Mesenchymal stem cell (in vitro differentiated cells and primary cell): ENCODE measurements around the gene PIEZO1.

Experiments used
- DNase-seq: peaks from one replicate; pipeline ENCODE4 v3.0.0-alpha.2; 2013
- H2AFZ ChIP-seq: one replicate; pipeline ENCODE4 v1.6.1; 2013; ENCODE audit warnings: low read depth, mild to moderate bottlenecking, control low read depth, inconsistent platforms, low read length, moderate library complexity
- H2AK5ac ChIP-seq: 2 replicates; pipeline ENCODE4 v1.6.1; 2013; ENCODE audit warnings: low read length, moderate library complexity, mild to moderate bottlenecking, inconsistent platforms; ENCODE audit not compliant: severe bottlenecking
- H2BK120ac ChIP-seq: one replicate; pipeline ENCODE4 v1.6.1; 2013; ENCODE audit warnings: low read depth, mild to moderate bottlenecking, inconsistent platforms, low read length, moderate library complexity
- H2BK12ac ChIP-seq, 2 experiments: one replicate each; pipeline ENCODE4 v1.6.1; 2013; ENCODE audit warnings: inconsistent platforms in 2 of 2, low read length in 2 of 2, mild to moderate bottlenecking in 2 of 2, moderate library complexity in 2 of 2, control low read depth in 1 of 2
- H2BK15ac ChIP-seq: one replicate; pipeline ENCODE4 v1.6.1; 2013; ENCODE audit warnings: mild to moderate bottlenecking, low read depth, inconsistent platforms; ENCODE audit not compliant: poor library complexity, severe bottlenecking
- H2BK5ac ChIP-seq: 2 replicates; pipeline ENCODE4 v1.6.1; 2013; ENCODE audit warnings: low read depth, mild to moderate bottlenecking, low read length, control low read depth, inconsistent platforms; ENCODE audit not compliant: poor library complexity, severe bottlenecking
- H3K14ac ChIP-seq, 2 experiments: one replicate each; pipeline ENCODE4 v1.6.1; 2013; ENCODE audit warnings: inconsistent platforms in 2 of 2, low read length in 2 of 2, control low read depth in 1 of 2, mild to moderate bottlenecking in 1 of 2, moderate library complexity in 1 of 2
- H3K18ac ChIP-seq, 2 experiments: one replicate each; pipeline ENCODE4 v1.6.1; 2013; ENCODE audit warnings: inconsistent platforms in 2 of 2, low read length in 2 of 2, control low read depth in 1 of 2, low read depth in 1 of 2, mild to moderate bottlenecking in 1 of 2
- H3K23ac ChIP-seq, 2 experiments: one replicate each; pipeline ENCODE4 v1.6.1; 2013; ENCODE audit warnings: inconsistent platforms in 2 of 2, low read length in 2 of 2, mild to moderate bottlenecking in 2 of 2, moderate library complexity in 2 of 2, control low read depth in 1 of 2
- H3K27ac ChIP-seq: 2 replicates; pipeline ENCODE4 v1.5.1; 2013; ENCODE audit warnings: mild to moderate bottlenecking, moderate library complexity, low read length, control low read depth, inconsistent platforms; ENCODE audit not compliant: poor library complexity, severe bottlenecking
- H3K27me3 ChIP-seq, 2 experiments: 2 replicates each; pipeline versions ENCODE4 v1.6.1 to v1.7.0; 2013; ENCODE audit warnings: low read length in 2 of 2, mild to moderate bottlenecking in 2 of 2, moderate library complexity in 2 of 2, control low read depth in 1 of 2, inconsistent platforms in 1 of 2; ENCODE audit not compliant: control insufficient read depth in 1 of 2, insufficient read depth in 1 of 2
- H3K36me3 ChIP-seq, 2 experiments: 2 replicates each; pipeline versions ENCODE4 v1.6.1 to v1.7.0; 2013; ENCODE audit warnings: low read length in 2 of 2, control low read depth in 1 of 2, inconsistent platforms in 1 of 2, low read depth in 1 of 2, mild to moderate bottlenecking in 1 of 2; ENCODE audit not compliant: insufficient read depth in 2 of 2, control insufficient read depth in 1 of 2
- H3K4ac ChIP-seq, 2 experiments: one replicate each; pipeline ENCODE4 v1.6.1; 2013; ENCODE audit warnings: inconsistent platforms in 2 of 2, low read length in 2 of 2, mild to moderate bottlenecking in 2 of 2, moderate library complexity in 2 of 2, control low read depth in 1 of 2, low read depth in 1 of 2
- H3K4me1 ChIP-seq: 2 replicates; pipeline ENCODE4 v1.6.1; 2013; ENCODE audit warnings: low read depth, low read length, control low read depth; ENCODE audit not compliant: control insufficient read depth, insufficient read depth
- H3K4me2 ChIP-seq: 2 replicates; pipeline ENCODE4 v1.6.1; 2013; ENCODE audit warnings: low read length, mild to moderate bottlenecking, inconsistent platforms; ENCODE audit not compliant: poor library complexity, severe bottlenecking
- H3K4me3 ChIP-seq, 2 experiments: 2 replicates each; pipeline versions ENCODE4 v1.5.1 to v1.7.0; 2013; ENCODE audit warnings: low read length in 2 of 2, mild to moderate bottlenecking in 2 of 2, control low read depth in 1 of 2, low read depth in 1 of 2; ENCODE audit not compliant: insufficient read depth in 1 of 2
- H3K79me1 ChIP-seq: replicated peaks from 2 replicates; pipeline ENCODE4 v1.6.1; 2013; ENCODE audit warnings: mild to moderate bottlenecking, control low read depth, low read length, inconsistent platforms; ENCODE audit not compliant: poor library complexity, severe bottlenecking
- H3K9ac ChIP-seq: 2 replicates; pipeline ENCODE4 v1.7.0; 2013; ENCODE audit warnings: mild to moderate bottlenecking, low read length, moderate library complexity
- H3K9me3 ChIP-seq: 2 replicates; pipeline ENCODE4 v1.7.0; 2013; ENCODE audit warnings: mild to moderate bottlenecking, low read length; ENCODE audit not compliant: control insufficient read depth
- H4K8ac ChIP-seq: one replicate; pipeline ENCODE4 v1.6.1; 2013; ENCODE audit warnings: inconsistent platforms, mild to moderate bottlenecking, low read length, moderate library complexity
- H4K91ac ChIP-seq: one replicate; pipeline ENCODE4 v1.6.1; 2013; ENCODE audit warnings: mild to moderate bottlenecking, low read length, inconsistent platforms
- WGBS: methylation state at CpG from one replicate; pipeline ENCODE4 v1.1.7; 2013; ENCODE audit warnings: mixed read lengths; 5-methylcytosine and 5-hydroxymethylcytosine counted together

Gene PIEZO1

DNA sequence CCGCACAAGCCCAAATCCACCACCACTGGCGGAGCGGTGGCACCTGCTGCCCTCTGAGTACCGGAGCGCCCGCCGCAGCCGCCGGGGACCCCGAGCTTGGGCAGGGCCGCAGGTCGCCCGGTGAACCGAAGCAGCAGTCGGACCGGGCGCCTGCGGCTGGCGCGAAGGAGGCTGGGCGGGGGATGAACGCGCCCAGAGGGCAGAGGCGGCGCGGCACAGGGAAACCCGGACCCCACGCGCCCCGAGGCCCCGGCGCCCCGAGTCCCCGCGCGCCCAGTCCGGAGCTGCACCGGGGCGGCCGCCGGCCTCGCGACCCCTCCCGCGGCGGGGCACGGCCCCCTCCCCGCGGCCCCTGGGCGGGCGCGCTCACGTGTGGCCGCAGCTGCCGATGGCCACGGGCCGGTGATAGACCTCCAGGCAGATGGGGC is 79.2 kb downstream of the PIEZO1 start:
- no peak overlapping the region for H3K27ac ChIP-seq
- peak overlapping the region; percentile 89 for H3K4me2 ChIP-seq
- H3K9me3 ChIP-seq: no peaks in the 10 kb centered on the region
- WGBS: 2% methylated on average over 31 of the region's 57 CpGs
- peak overlapping the region; percentile 54 to 68 for H3K4ac ChIP-seq
- H2AFZ ChIP-seq: peak overlapping the region; percentile 90
- DNase-seq: no peak
- H3K23ac ChIP-seq: peak overlapping the region in 1 of 2 experiments; percentile 26
- peak overlapping the region; percentile 74 to 76 for H3K18ac ChIP-seq
- peak overlapping the region; percentile 95 to 99 for H3K4me3 ChIP-seq
- no peak overlapping the region for H2BK5ac ChIP-seq
- peaks cover 36% of the 10 kb centered on the region for H3K4me1 ChIP-seq
- no peak overlapping the region for H2AK5ac ChIP-seq
- H2BK15ac ChIP-seq: peak overlapping the region; percentile 81
- peak overlapping the region; percentile 93 for H3K9ac ChIP-seq
- peak overlapping the region; percentile 78 for H4K8ac ChIP-seq
- peaks cover 47% of the 10 kb centered on the region for H3K79me1 ChIP-seq
- H2BK120ac ChIP-seq: no peak overlapping the region
- no peak overlapping the region for H2BK12ac ChIP-seq
- H3K14ac ChIP-seq: no peak overlapping the region
- peaks cover 0 to 43% of the 10 kb centered on the region in 2 experiments for H3K36me3 ChIP-seq
- no peak overlapping the region for H4K91ac ChIP-seq
- no peaks in the 10 kb centered on the region for H3K27me3 ChIP-seq

GRCh38 chr16:88705076-88705684 is 79.8 kb downstream of the PIEZO1 start:
- Histone ChIP-seq H3K4me1 (peaks cover 38% of the 10 kb centered on the region), H3K4me2 (peak overlapping the region; percentile 89), H2BK5ac (no peak overlapping the region), H3K14ac (no peak overlapping the region), H2BK120ac (no peak overlapping the region), H2BK12ac (peak overlapping the region in 1 of 2 experiments; percentile 1), H3K9ac (peak overlapping the region; percentile 93), H2AFZ (no peak overlapping the region), H2AK5ac (no peak overlapping the region), H3K18ac (peak overlapping the region in 1 of 2 experiments; percentile 34), H3K9me3 (no peaks in the 10 kb centered on the region), H3K36me3 (peaks cover 0 to 42% of the 10 kb centered on the region in 2 experiments), H4K8ac (no peak overlapping the region), H2BK15ac (no peak overlapping the region), H3K27ac (no peak overlapping the region), H3K4me3 (peak overlapping the region; percentile 12 to 99), H3K79me1 (peaks cover 47% of the 10 kb centered on the region), H4K91ac (no peak overlapping the region), H3K27me3 (no peaks in the 10 kb centered on the region), H3K4ac (no peak overlapping the region), H3K23ac (peak overlapping the region in 1 of 2 experiments; percentile 57)
- peak; percentile 53 for DNase-seq
- WGBS: 55% methylated on average over 9 of the region's 9 CpGs

- no peak overlapping the region for H3K14ac ChIP-seq
- no peak overlapping the region for H4K8ac ChIP-seq
- H3K4me3 ChIP-seq: no peak overlapping the region
- WGBS: 93% methylated on average over 26 of the region's 26 CpGs
- H3K79me1 ChIP-seq: peaks cover 38% of the 10 kb centered on the region
- H3K4ac ChIP-seq: no peak overlapping the region
- no peaks in the 10 kb centered on the region for H3K9me3 ChIP-seq
- H3K9ac ChIP-seq: no peak overlapping the region
- H2AFZ ChIP-seq: no peak overlapping the region
- DNase-seq: no peak
- H3K4me1 ChIP-seq: peaks cover 39% of the 10 kb centered on the region
- H2BK120ac ChIP-seq: no peak overlapping the region
- no peaks in the 10 kb centered on the region for H3K27me3 ChIP-seq
- peaks cover 13 to 45% of the 10 kb centered on the region in 2 experiments for H3K36me3 ChIP-seq
- peak overlapping the region; percentile 44 for H2BK15ac ChIP-seq
- no peak overlapping the region for H2BK5ac ChIP-seq
- no peak overlapping the region for H3K27ac ChIP-seq
- H2BK12ac ChIP-seq: no peak overlapping the region
- H2AK5ac ChIP-seq: no peak overlapping the region
- H4K91ac ChIP-seq: peak overlapping the region; percentile 48
- H3K23ac ChIP-seq: peak overlapping the region in 1 of 2 experiments; percentile 11
- H3K4me2 ChIP-seq: no peak overlapping the region
- no peak overlapping the region for H3K18ac ChIP-seq
Observed at GRCh38 chr16:88703486-88704309, 81.3 kb downstream of the PIEZO1 start.
